Endodermal cell (in vitro differentiated cells): ENCODE data around the gene FCRL3. TPM values are rescaled to one million over a fixed set of nuclear protein-coding genes. Genes with fewer than 3 reads are reported as not detected.

Experiments used
- DNase-seq: peaks from one replicate; pipeline ENCODE4 v3.0.0-alpha.2; 2017
- H3K27ac ChIP-seq: 2 replicates; pipeline ENCODE4 v1.5.1; 2013; ENCODE audit warnings: mild to moderate bottlenecking, low read depth, low read length, moderate library complexity
- H3K27me3 ChIP-seq: 2 replicates; pipeline ENCODE4 v1.6.1; 2013; ENCODE audit warnings: mild to moderate bottlenecking, low read length, moderate library complexity; ENCODE audit not compliant: insufficient read depth, control insufficient read depth, poor library complexity, severe bottlenecking
- H3K36me3 ChIP-seq: 2 replicates; pipeline ENCODE4 v1.7.0; 2013; ENCODE audit warnings: mild to moderate bottlenecking, low read length, moderate library complexity; ENCODE audit not compliant: control insufficient read depth, insufficient read depth
- H3K4me1 ChIP-seq: one replicate; pipeline ENCODE4 v1.7.0; 2013; ENCODE audit warnings: low read length; ENCODE audit not compliant: control insufficient read depth, insufficient read depth
- H3K4me3 ChIP-seq: 2 replicates; pipeline ENCODE4 v1.5.1; 2013; ENCODE audit warnings: mild to moderate bottlenecking, low read length, moderate library complexity
- H3K9ac ChIP-seq: 2 replicates; pipeline ENCODE4 v1.6.1; 2013; ENCODE audit warnings: mild to moderate bottlenecking, low read length, moderate library complexity; ENCODE audit not compliant: poor library complexity, severe bottlenecking; ENCODE audit errors: extremely low read depth
- H3K9me3 ChIP-seq: 2 replicates; pipeline ENCODE4 v1.6.1; 2013; ENCODE audit warnings: mild to moderate bottlenecking, low read length, moderate library complexity; ENCODE audit not compliant: control insufficient read depth
- H3K27ac Mint-ChIP-seq: 2 replicates; pipeline ENCODE4 v1.8.0; 2020; ENCODE audit warnings: mixed read lengths
- H3K27me3 Mint-ChIP-seq: 2 replicates; pipeline ENCODE4 v1.8.0; 2021; ENCODE audit warnings: mild to moderate bottlenecking, mixed read lengths; ENCODE audit not compliant: insufficient read depth
- H3K36me3 Mint-ChIP-seq: 2 replicates; pipeline ENCODE4 v1.8.0; 2020; ENCODE audit warnings: low read depth, mixed read lengths
- H3K4me1 Mint-ChIP-seq: 2 replicates; pipeline ENCODE4 v1.8.0; 2020; ENCODE audit warnings: mixed read lengths
- H3K4me3 Mint-ChIP-seq: 2 replicates; pipeline ENCODE4 v1.8.0; 2020; ENCODE audit warnings: mild to moderate bottlenecking, moderate library complexity, mixed read lengths
- H3K9me3 Mint-ChIP-seq: 2 replicates; pipeline ENCODE4 v1.8.0; 2020; ENCODE audit warnings: mild to moderate bottlenecking, mixed read lengths
- WGBS, 2 experiments: methylation state at CpG; one replicate each; pipeline versions ENCODE4 v1.1.5 to v1.1.7; 2013; ENCODE audit warnings: missing lambda C conversion rate in 2 of 2, mixed read lengths in 1 of 2; ENCODE audit not compliant: insufficient coverage in 1 of 2, insufficient read length in 1 of 2; 5-methylcytosine and 5-hydroxymethylcytosine counted together
- total RNA-seq, 2 donors: library from RNA; stranded (reverse); fragmentation: NEBNext Ultra II Directional in 1 of 2; extraction: Animal tissue kit (Norgen Biotek cat#: 25700) in 1 of 2; gene quantifications; 2 replicates in 1 of 2; 3 replicates in 1 of 2; pipeline ENCODE4 v1.2.1, GENCODE V29; 2021
- TF ChIP-seq, protein P1 (sequence below): fragments of 200-600 bp; sonication (generic); conservative IDR thresholded peaks from 2 replicates; pipeline ENCODE4 v1.5.0; 2021; ENCODE audit warnings: antibody characterized with exemption, mild to moderate bottlenecking

Gene FCRL3
- total RNA-seq, 2 donors from 2014 or later: not detected

DNA sequence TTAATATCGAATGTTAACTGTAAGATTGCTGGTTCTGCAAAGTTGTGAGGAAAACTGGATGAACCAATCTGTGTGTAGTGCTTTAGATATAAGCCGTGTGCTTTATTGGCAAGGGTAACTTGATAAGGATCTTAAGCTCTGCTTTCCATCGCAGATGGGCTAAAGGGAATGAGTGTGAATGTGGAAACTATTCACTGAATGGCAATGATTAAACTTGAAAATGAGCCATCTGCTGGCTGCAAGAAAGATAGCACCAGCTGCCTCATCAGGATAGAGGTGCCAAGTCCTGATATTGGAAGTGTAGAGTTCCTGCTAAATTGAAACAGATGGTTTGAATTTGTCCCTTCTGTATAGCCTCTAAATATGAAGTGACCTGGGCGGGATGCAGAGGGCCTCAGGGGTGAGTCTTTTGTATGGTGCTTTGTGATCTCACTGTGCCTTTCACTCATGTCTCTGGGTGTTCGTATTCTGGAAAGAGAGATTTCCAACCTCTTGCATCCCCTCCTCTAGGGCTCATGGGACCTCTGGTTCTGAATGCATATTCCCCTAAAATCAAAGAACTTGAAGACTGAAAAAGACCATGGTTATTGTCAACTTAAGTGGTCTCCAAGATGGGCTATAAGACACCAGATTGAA lies 9.2 kb downstream of the FCRL3 start:
- Mint-ChIP-seq H3K9me3 (no peaks in the 10 kb centered on the region), H3K36me3 (no peaks in the 10 kb centered on the region), H3K27ac (no peak overlapping the region), H3K4me3 (no peak overlapping the region), H3K4me1 (no peaks in the 10 kb centered on the region), H3K27me3 (no peaks in the 10 kb centered on the region)
- Histone ChIP-seq H3K9ac (no peak overlapping the region), H3K27ac (no peak overlapping the region), H3K4me1 (no peaks in the 10 kb centered on the region), H3K27me3 (no peaks in the 10 kb centered on the region), H3K4me3 (no peak overlapping the region), H3K9me3 (no peaks in the 10 kb centered on the region), H3K36me3 (no peaks in the 10 kb centered on the region)
- TF ChIP-seq, protein P1, sequence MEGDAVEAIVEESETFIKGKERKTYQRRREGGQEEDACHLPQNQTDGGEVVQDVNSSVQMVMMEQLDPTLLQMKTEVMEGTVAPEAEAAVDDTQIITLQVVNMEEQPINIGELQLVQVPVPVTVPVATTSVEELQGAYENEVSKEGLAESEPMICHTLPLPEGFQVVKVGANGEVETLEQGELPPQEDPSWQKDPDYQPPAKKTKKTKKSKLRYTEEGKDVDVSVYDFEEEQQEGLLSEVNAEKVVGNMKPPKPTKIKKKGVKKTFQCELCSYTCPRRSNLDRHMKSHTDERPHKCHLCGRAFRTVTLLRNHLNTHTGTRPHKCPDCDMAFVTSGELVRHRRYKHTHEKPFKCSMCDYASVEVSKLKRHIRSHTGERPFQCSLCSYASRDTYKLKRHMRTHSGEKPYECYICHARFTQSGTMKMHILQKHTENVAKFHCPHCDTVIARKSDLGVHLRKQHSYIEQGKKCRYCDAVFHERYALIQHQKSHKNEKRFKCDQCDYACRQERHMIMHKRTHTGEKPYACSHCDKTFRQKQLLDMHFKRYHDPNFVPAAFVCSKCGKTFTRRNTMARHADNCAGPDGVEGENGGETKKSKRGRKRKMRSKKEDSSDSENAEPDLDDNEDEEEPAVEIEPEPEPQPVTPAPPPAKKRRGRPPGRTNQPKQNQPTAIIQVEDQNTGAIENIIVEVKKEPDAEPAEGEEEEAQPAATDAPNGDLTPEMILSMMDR: peak; percentile 77
- WGBS, 2 experiments: 55 to 73% methylated on average over 3 to 5 of the region's 5 CpGs
- DNase-seq: no peak

DNA sequence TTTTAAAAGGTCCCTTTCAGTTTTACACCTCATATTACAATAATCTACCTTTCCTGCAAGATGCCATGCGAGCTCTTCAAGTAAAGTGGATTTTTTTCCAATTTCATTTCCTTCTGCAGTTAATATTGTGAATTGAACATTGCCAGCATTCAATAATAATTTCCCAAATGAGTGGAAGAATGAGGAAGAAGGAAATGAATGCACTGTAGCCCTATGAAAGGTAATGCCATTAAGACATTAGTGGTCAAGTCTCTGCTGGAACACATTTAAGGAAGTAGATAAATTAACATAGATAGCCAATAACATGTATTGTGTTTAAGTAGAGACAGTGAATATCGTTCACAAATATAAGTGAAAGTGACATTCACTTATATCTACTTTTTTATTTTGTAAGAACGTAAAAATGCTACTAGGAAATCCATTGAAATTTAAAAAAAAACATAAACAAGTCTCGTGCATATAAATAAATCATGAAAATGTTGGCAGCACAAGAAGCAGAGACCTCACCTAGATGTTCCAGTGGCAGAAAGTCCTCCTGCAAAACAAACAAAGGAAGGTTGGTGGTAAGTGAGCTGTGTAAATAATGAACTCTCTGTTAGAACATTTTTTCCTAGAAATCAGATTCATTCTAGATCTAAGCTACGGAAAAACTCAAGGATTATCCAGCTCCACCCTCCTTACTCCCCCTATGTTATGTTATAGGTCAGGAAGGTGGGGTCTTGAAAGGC lies 17.7 kb downstream of the FCRL3 start:
- 86 to 95% methylated on average over 1 to 4 of the region's 5 CpGs for WGBS, 2 experiments
- no peak overlapping the region for H3K4me3 ChIP-seq
- H3K4me3 Mint-ChIP-seq: no peak overlapping the region
- no peak overlapping the region for H3K9ac ChIP-seq
- H3K27me3 Mint-ChIP-seq: no peaks in the 10 kb centered on the region
- no peaks in the 10 kb centered on the region for H3K36me3 ChIP-seq
- H3K36me3 Mint-ChIP-seq: no peaks in the 10 kb centered on the region
- no peak overlapping the region for H3K27ac ChIP-seq
- H3K27ac Mint-ChIP-seq: no peak overlapping the region
- TF ChIP-seq, protein P1: no peak
- no peaks in the 10 kb centered on the region for H3K9me3 ChIP-seq
- H3K4me1 Mint-ChIP-seq: no peaks in the 10 kb centered on the region
- H3K4me1 ChIP-seq: no peaks in the 10 kb centered on the region
- H3K9me3 Mint-ChIP-seq: no peaks in the 10 kb centered on the region
- no peaks in the 10 kb centered on the region for H3K27me3 ChIP-seq
- no peak for DNase-seq

DNA sequence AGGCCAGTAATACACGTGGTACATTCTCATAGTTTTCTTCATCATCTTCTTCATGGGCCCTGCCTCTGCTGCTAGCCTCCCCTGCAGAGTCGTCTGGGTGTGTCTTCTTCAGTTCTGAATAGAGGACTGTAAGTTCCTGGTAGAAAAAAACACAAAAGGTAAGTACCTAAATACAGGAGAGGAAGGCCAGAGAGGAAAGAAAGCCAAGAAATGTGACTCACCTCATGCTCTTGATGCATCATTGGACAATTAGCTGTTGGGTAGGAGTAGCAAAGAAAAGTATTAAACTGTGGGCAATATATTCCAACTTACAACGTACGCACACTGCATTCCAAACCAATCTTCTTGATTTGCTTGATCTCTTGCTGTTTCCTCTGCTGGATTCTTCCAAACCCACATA lies 21.8 kb downstream of the FCRL3 start:
- Histone ChIP-seq H3K4me3 (no peak overlapping the region), H3K36me3 (no peaks in the 10 kb centered on the region), H3K9me3 (no peaks in the 10 kb centered on the region), H3K9ac (no peak overlapping the region), H3K4me1 (no peaks in the 10 kb centered on the region), H3K27me3 (no peaks in the 10 kb centered on the region), H3K27ac (no peak overlapping the region)
- Mint-ChIP-seq H3K4me3 (no peak overlapping the region), H3K36me3 (no peaks in the 10 kb centered on the region), H3K9me3 (peaks cover 13% of the 10 kb centered on the region), H3K27ac (no peak overlapping the region), H3K27me3 (no peaks in the 10 kb centered on the region), H3K4me1 (no peaks in the 10 kb centered on the region)
- WGBS, 2 experiments: 81 to 94% methylated on average over 2 to 4 of the region's 4 CpGs
- TF ChIP-seq, protein P1: no peak
- no peak for DNase-seq
